IPS DF 4.7 (cell line): ENCODE measurements around the gene DUS1L.

Experiments used
- DNase-seq: peaks from one replicate; pipeline ENCODE4 v3.0.0-alpha.2; 2013; ENCODE audit warnings: low spot score; ENCODE audit errors: extremely low read depth

The DUS1L gene

GRCh38 chr17:82012640-82013295 lies 52.8 kb downstream of the DUS1L start:
- no peak for DNase-seq

GRCh38 chr17:82012261-82012639 lies 53.4 kb downstream of the DUS1L start:
- no peak for DNase-seq

DNA sequence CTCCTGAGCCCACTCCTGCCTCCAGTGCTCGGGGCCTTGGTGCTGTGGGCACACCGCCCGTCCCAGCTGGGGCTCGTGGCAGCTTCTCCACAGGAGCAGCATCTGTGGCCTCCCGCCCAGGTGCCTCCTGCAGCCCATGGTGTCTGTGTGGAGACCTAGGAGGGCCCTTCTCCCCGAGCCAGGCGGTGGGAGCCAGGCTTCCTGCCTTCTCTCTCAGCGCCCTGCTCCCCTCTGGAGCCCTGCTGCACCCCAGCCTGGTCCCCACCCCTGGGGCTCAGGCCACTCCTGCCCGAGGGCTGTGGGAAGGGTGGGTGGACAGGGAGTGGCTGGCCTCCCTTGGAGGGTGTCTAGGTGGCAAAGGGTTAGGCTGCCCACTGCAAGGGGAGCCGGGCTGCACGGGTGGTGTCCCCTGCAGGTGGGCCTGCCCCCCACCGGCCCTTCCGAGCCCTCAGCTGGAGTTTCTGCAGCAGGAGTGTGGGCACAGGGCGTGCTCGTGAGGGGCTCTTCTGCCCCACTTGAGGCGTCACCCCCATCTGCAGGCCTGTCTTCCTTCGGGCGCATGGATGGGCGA lies 53.9 kb downstream of the DUS1L start:
- DNase-seq: no peak

DNA sequence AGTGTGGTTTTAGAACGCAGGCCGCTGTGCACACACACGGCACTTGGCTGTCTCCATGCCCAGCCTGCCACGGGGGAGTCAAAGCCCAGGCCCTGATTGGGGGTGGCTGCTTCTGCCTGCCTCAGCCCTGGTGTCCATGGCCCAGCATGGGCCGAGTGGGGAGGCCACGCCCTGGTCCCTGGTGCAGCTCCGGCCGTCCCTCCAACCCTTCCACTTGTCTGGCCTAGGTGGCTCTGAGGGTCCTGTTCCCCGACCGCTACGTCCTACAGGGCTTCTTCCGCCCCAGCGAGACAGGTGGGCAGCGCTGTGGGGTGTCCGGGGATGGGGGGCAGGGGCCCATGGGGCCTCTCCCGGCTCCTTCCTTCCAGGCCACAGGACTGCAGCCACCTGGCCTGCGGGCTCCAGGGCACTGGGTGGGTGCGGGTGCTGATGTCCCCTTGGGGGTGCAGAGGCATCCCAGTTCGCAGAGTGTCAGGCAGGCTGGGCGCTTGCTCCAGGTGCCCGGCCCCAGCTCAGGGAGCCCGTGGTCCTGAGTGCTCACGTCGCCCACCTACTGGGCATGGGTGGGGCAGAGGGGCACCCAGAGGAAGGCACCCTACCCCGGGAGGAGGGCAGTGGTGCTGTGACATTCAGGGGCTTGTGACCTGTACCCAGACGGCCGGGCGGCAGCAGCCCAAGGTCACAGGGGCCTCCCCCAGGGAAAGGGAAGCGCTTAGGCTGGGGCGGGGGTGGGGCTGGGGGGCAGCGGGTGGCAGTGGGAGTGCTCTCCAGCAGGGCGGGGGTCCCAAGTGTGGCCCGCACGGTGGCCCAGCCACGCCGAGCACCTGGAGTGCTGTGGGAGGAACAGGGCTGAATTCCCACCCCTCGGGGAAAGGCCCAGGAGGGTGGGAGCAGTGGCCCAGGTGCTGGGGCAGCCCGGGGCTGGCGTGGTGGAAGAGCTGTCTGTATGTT lies 54.8 kb downstream of the DUS1L start:
- DNase-seq: no peak

- DNase-seq: no peak
Observed at GRCh38 chr17:82009413-82009812, 56.2 kb downstream of the DUS1L start.

- no peak for DNase-seq
Observed at GRCh38 chr17:82008941-82009405, 56.6 kb downstream of the DUS1L start.

DNA sequence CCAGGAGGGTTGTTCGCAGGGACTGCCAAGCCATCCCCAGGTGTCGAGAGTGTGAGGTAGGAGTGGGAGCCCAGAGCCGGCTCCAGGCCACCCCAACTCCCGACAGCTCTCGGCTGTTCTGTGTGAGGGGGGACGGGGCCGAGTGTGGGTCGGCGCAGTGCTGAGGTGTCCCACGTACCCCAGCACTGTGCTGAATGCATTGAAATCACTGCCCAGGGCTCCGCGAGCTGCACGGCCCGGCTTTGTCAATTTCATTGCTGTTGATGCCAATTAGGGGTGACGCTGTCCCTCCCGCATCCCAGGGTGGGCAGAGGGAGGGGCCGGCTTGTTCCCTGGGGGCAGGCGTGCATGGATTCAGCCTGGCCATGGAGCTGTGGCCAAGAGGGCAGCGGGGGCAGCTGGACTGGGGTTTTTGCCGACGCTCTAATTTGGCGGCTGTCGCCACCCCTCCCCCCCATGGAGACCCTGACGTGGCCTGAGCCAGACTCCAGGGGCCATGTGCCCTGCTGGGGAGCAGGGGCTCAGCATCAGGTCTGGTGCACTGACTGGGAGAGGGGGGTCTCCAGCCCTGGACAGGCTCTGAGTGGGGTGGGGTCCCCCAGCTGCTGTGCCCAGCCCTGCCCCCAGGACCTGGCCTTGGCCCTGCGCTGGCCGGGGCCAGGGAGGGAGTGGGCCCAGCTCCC lies 57.2 kb downstream of the DUS1L start:
- DNase-seq: no peak
